ENCODE measurements around the gene JARID2. TPM values are rescaled to one million over a fixed set of nuclear protein-coding genes. Genes with fewer than 3 reads are reported as not detected.
A peak's percentile ranks its signal among the peaks of the same experiment; 100 is the strongest.

The JARID2 gene
- total and polyA plus RNA-seq, 9 of the 15 experiments (the other 6 are each of a cell fraction or from before 2014, with no cell fraction given) = 5.0 to 29.0 (median 15.6) TPM

DNA sequence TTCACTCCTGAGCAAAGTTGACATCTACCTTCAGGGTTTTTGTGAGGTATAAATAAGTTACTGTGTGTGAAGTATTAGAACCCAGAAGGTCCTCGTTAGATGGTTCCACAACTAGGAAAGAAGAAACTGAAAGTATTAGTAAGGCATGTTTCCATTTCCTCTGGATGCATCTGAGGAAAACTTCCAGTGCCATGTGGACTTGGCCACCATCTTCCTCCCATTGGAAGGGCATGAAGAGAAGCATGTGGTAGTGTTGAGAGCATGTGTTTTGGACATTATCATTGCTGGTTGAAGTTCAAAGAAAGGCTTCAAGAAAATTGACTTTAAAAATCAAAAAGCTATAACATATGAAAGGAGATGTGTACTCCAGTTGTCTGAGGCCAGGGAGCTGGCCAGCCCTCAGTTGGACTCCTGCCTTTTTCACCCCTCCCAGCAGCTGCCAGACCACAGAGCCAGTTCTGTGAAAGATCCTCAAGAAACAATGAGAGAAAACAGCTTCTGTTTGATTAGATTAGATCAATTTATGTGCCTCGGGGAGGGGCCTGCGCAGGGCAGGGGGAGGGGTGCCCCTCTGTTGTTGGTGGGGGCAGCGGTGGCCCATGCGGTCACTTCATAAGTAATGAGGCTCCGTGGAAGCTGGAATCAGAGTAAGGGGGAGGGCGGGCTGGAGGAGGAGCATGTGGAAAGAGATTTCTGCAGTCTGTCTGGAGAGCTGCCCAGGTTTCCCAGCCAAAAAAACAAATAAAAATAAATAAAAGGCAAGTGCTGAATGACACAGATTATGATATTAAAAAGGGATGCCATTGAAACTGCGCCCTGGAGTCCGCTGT lies 154.0 kb downstream of the JARID2 start (continued):
- TF ChIP-seq, protein P1, sequence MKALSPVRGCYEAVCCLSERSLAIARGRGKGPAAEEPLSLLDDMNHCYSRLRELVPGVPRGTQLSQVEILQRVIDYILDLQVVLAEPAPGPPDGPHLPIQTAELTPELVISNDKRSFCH (CRISPR knock-in tag; IDR thresholded peaks at IDR 0.05) = no peak
- TF ChIP-seq, protein P1 (tag; IDR thresholded peaks at IDR 0.05) = no peak
- TF ChIP-seq, protein P2, sequence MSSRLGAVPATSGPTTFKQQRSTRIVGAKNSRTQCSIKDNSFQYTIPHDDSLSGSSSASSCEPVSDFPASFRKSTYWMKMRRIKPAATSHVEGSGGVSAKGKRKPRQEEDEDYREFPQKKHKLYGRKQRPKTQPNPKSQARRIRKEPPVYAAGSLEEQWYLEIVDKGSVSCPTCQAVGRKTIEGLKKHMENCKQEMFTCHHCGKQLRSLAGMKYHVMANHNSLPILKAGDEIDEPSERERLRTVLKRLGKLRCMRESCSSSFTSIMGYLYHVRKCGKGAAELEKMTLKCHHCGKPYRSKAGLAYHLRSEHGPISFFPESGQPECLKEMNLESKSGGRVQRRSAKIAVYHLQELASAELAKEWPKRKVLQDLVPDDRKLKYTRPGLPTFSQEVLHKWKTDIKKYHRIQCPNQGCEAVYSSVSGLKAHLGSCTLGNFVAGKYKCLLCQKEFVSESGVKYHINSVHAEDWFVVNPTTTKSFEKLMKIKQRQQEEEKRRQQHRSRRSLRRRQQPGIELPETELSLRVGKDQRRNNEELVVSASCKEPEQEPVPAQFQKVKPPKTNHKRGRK (tag; IDR thresholded peaks at IDR 0.05) = no peak
- TF ChIP-seq ZNF551 (CRISPR knock-in tag; IDR thresholded peaks at IDR 0.05) (no peak), IRF2 (CRISPR knock-in tag; IDR thresholded peaks at IDR 0.05) (no peak), ZKSCAN1 (IDR thresholded peaks at IDR 0.05; ENCODE audit: low read depth, low read length) (no peak), EP300 (IDR thresholded peaks at IDR 0.05; ENCODE audit: low read length) (peak; percentile 37; the same call in 1 of the 2 replicates), ZNF444 (CRISPR knock-in tag; IDR thresholded peaks at IDR 0.05) (0 out of 2 replicates have a peak, but pooled peaks have one; percentile 34), YY1 (IDR thresholded peaks at IDR 0.05; ENCODE audit: borderline replicate concordance in 1 of 3, control insufficient read depth in 1 of 3, extremely low read depth in 1 of 3, insufficient read depth in 3 of 3, insufficient read length in 1 of 3, insufficient replicate concordance in 2 of 3, low read depth in 1 of 3, low read length in 2 of 3) (peak in 1 of 3 experiments; percentile 46), TFAM (CRISPR knock-in tag; conservative IDR thresholded peaks at IDR 0.05) (no peak), EP400 (IDR thresholded peaks at IDR 0.05) (peak; percentile 47; the same call in 1 of the 2 replicates), SRSF3 (IDR thresholded peaks at IDR 0.05; ENCODE audit: insufficient read depth, low read length) (no peak)
- TF ChIP-seq, protein P3, sequence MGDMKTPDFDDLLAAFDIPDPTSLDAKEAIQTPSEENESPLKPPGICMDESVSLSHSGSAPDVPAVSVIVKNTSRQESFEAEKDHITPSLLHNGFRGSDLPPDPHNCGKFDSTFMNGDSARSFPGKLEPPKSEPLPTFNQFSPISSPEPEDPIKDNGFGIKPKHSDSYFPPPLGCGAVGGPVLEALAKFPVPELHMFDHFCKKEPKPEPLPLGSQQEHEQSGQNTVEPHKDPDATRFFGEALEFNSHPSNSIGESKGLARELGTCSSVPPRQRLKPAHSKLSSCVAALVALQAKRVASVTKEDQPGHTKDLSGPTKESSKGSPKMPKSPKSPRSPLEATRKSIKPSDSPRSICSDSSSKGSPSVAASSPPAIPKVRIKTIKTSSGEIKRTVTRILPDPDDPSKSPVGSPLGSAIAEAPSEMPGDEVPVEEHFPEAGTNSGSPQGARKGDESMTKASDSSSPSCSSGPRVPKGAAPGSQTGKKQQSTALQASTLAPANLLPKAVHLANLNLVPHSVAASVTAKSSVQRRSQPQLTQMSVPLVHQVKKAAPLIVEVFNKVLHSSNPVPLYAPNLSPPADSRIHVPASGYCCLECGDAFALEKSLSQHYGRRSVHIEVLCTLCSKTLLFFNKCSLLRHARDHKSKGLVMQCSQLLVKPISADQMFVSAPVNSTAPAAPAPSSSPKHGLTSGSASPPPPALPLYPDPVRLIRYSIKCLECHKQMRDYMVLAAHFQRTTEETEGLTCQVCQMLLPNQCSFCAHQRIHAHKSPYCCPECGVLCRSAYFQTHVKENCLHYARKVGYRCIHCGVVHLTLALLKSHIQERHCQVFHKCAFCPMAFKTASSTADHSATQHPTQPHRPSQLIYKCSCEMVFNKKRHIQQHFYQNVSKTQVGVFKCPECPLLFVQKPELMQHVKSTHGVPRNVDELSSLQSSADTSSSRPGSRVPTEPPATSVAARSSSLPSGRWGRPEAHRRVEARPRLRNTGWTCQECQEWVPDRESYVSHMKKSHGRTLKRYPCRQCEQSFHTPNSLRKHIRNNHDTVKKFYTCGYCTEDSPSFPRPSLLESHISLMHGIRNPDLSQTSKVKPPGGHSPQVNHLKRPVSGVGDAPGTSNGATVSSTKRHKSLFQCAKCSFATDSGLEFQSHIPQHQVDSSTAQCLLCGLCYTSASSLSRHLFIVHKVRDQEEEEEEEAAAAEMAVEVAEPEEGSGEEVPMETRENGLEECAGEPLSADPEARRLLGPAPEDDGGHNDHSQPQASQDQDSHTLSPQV (IDR thresholded peaks at IDR 0.05) = 0 out of 2 replicates have a peak, but pooled peaks have one; percentile 31
- TF ChIP-seq, protein P4, sequence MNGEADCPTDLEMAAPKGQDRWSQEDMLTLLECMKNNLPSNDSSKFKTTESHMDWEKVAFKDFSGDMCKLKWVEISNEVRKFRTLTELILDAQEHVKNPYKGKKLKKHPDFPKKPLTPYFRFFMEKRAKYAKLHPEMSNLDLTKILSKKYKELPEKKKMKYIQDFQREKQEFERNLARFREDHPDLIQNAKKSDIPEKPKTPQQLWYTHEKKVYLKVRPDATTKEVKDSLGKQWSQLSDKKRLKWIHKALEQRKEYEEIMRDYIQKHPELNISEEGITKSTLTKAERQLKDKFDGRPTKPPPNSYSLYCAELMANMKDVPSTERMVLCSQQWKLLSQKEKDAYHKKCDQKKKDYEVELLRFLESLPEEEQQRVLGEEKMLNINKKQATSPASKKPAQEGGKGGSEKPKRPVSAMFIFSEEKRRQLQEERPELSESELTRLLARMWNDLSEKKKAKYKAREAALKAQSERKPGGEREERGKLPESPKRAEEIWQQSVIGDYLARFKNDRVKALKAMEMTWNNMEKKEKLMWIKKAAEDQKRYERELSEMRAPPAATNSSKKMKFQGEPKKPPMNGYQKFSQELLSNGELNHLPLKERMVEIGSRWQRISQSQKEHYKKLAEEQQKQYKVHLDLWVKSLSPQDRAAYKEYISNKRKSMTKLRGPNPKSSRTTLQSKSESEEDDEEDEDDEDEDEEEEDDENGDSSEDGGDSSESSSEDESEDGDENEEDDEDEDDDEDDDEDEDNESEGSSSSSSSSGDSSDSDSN (IDR thresholded peaks at IDR 0.05; ENCODE audit: borderline replicate concordance in 1 of 2, low read depth in 2 of 2, low read length in 2 of 2) = 0 out of 4 replicates have a peak, but pooled peaks of 1 of the 2 experiments have one; percentile 30
- TF ChIP-seq, protein P5, sequence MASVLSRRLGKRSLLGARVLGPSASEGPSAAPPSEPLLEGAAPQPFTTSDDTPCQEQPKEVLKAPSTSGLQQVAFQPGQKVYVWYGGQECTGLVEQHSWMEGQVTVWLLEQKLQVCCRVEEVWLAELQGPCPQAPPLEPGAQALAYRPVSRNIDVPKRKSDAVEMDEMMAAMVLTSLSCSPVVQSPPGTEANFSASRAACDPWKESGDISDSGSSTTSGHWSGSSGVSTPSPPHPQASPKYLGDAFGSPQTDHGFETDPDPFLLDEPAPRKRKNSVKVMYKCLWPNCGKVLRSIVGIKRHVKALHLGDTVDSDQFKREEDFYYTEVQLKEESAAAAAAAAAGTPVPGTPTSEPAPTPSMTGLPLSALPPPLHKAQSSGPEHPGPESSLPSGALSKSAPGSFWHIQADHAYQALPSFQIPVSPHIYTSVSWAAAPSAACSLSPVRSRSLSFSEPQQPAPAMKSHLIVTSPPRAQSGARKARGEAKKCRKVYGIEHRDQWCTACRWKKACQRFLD (CRISPR knock-in tag; IDR thresholded peaks at IDR 0.05) = no peak; the same call in 1 of the 2 replicates

All from K562 (cell line).